ENCODE data around the gene FBXW5. TPM values are rescaled to one million over a fixed set of nuclear protein-coding genes. Genes with fewer than 3 reads are reported as not detected.

Gene FBXW5
- total and polyA plus RNA-seq, 4 donors, result 56.6 to 118 (median 99.2) TPM

GRCh38 chr9:136927343-136928271, 16.9 kb downstream of the FBXW5 start:
- ATAC-seq (ENCODE audit: insufficient read depth, low FRiP score), result no peak
- no peak overlapping the region for H3K4me3 ChIP-seq
- no peak overlapping the region for H3K9ac ChIP-seq (ENCODE audit: insufficient read depth in 1 of 2, low read length in 2 of 2)

GRCh38 chr9:136926749-136927148, 17.8 kb downstream of the FBXW5 start:
- no peak overlapping the region for H3K27ac ChIP-seq (ENCODE audit: low read depth in 1 of 2, low read length in 1 of 2)
- ATAC-seq (ENCODE audit: insufficient read depth, low FRiP score), result no peak
- no peak for DNase-seq
- H3K4me1 ChIP-seq (ENCODE audit: control insufficient read depth in 5 of 5, insufficient read depth in 5 of 5, low read length in 5 of 5), result peaks cover 0 to 7% (median 0%) of the 10 kb centered on the region in 5 donors
- H3K27me3 ChIP-seq (ENCODE audit: control insufficient read depth in 3 of 3, insufficient read depth in 3 of 3, low read length in 2 of 3), result no peaks in the 10 kb centered on the region
- peaks cover 0 to 32% (median 4%) of the 10 kb centered on the region in 4 donors for H3K36me3 ChIP-seq (ENCODE audit: control insufficient read depth in 4 of 4, insufficient read depth in 4 of 4, low read length in 4 of 4)
- no peak for TF ChIP-seq CTCF (IDR thresholded peaks at IDR 0.05; ENCODE audit: control extremely low read depth, extremely low read depth)
- H3K4me3 ChIP-seq, result no peak overlapping the region
- H3K9ac ChIP-seq (ENCODE audit: insufficient read depth in 1 of 2, low read length in 2 of 2), result no peak overlapping the region
- 95 to 96% methylated on average over 13 of the region's 13 CpGs for WGBS, 2 donors
- no peaks in the 10 kb centered on the region for H3K9me3 ChIP-seq (ENCODE audit: control insufficient read depth in 4 of 4, insufficient read depth in 3 of 4, low read length in 3 of 4)

More at GRCh38 chr9:136927343-136928271, 16.9 kb downstream of the FBXW5 start:
- no peak for DNase-seq
- 80 to 87% methylated on average over 23 of the region's 23 CpGs for WGBS, 2 donors
- H3K36me3 ChIP-seq (ENCODE audit: control insufficient read depth in 4 of 4, insufficient read depth in 4 of 4, low read length in 4 of 4), result peaks cover 0 to 27% (median 2%) of the 10 kb centered on the region in 4 donors
- TF ChIP-seq CTCF (IDR thresholded peaks at IDR 0.05; ENCODE audit: control extremely low read depth, extremely low read depth), result no peak
- H3K9me3 ChIP-seq (ENCODE audit: control insufficient read depth in 4 of 4, insufficient read depth in 3 of 4, low read length in 3 of 4), result no peaks in the 10 kb centered on the region
- peaks cover 0 to 7% (median 0%) of the 10 kb centered on the region in 5 donors for H3K4me1 ChIP-seq (ENCODE audit: control insufficient read depth in 5 of 5, insufficient read depth in 5 of 5, low read length in 5 of 5)
- H3K27ac ChIP-seq (ENCODE audit: low read depth in 1 of 2, low read length in 1 of 2), result peak overlapping the region in 1 of 2 donors; percentile 59
- no peaks in the 10 kb centered on the region for H3K27me3 ChIP-seq (ENCODE audit: control insufficient read depth in 3 of 3, insufficient read depth in 3 of 3, low read length in 2 of 3)

GRCh38 chr9:136926154-136926704, 18.3 kb downstream of the FBXW5 start:
- peaks cover 0 to 37% (median 4%) of the 10 kb centered on the region in 4 donors for H3K36me3 ChIP-seq (ENCODE audit: control insufficient read depth in 4 of 4, insufficient read depth in 4 of 4, low read length in 4 of 4)
- WGBS, 2 donors, result 89 to 96% methylated on average over 9 of the region's 9 CpGs
- H3K9me3 ChIP-seq (ENCODE audit: control insufficient read depth in 4 of 4, insufficient read depth in 3 of 4, low read length in 3 of 4), result no peaks in the 10 kb centered on the region
- ATAC-seq (ENCODE audit: insufficient read depth, low FRiP score) (no peak), DNase-seq (no peak)
- TF ChIP-seq CTCF (IDR thresholded peaks at IDR 0.05; ENCODE audit: control extremely low read depth, extremely low read depth), result no peak
- no peak overlapping the region for H3K27ac ChIP-seq (ENCODE audit: low read depth in 1 of 2, low read length in 1 of 2)
- no peak overlapping the region for H3K9ac ChIP-seq (ENCODE audit: insufficient read depth in 1 of 2, low read length in 2 of 2)
- H3K4me1 ChIP-seq (ENCODE audit: control insufficient read depth in 5 of 5, insufficient read depth in 5 of 5, low read length in 5 of 5), result peaks cover 0 to 7% (median 0%) of the 10 kb centered on the region in 5 donors
- H3K4me3 ChIP-seq, result no peak overlapping the region
- H3K27me3 ChIP-seq (ENCODE audit: control insufficient read depth in 3 of 3, insufficient read depth in 3 of 3, low read length in 2 of 3), result no peaks in the 10 kb centered on the region

All from lung (tissue), 12 donors.